AG08395 (cell line): ENCODE data around the gene SPATS2.
A peak's percentile ranks its signal among the peaks of the same experiment; 100 is the strongest.
"Not testable (repeated sequence)": the region's sequence is repeated elsewhere in the genome, so short reads cannot be mapped to it uniquely, and the experiment has no call there.

Experiments used
- DNase-seq: peaks from one replicate; pipeline ENCODE4 v3.0.0; 2012; ENCODE audit warnings: mixed read lengths, low spot score

Gene SPATS2

DNA sequence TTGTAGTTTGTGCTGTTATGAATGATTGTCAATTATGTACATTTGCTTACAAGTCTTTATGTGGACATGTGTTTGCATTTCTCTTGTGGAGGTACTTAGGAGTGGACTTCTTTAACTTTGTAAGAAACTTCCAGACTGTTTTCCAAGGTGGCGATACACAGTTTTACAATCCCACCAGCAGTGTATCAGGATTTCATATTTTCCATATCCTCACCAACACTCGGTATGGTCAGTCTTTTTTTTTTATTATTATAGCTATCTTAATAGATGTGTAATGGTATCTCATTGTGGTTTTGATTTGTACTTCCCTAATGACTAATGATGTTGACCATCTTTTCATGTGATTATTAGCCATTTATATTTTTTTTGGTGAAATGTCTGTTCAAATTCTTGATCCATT is 97.9 kb downstream of the SPATS2 start:
- no peak for DNase-seq

DNA sequence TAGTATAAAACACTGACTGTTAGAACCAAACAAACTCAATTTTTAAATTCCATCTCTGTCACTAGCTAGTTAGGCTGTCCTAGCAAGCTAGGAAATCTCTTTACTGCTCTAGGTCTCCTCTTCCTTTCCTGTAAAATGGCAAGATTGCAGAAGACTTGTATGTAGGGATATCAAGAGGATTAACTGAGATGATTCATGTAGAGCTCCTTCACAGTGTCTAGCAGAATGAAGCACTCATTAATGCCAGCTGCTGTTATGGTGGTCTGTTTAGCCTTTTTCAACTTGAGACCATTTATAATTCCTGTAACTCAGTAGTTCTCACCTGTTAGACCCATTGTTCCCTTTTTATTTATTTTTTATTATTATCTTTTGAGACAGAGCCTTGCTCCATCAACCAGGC is 103.7 kb downstream of the SPATS2 start:
- DNase-seq = no peak

DNA sequence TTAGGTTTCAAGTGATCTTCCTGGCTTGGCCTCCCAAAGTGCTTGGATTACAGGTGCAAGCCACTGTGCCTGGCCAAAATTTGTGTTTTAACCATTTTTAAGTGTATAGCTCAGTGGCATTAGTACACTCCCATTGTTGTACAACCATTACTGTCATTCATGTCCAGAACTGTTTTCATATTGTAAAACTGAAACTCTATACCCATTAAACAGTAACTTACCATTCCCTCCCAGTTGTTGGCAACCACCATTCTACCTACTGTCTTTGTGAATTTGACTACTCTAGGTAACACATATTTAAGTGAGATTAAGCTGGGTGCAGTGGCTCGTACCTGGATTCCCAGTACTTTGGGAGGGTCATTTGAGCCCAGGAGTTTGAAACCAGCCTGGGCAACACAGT is 104.3 kb downstream of the SPATS2 start:
- no peak for DNase-seq

DNA sequence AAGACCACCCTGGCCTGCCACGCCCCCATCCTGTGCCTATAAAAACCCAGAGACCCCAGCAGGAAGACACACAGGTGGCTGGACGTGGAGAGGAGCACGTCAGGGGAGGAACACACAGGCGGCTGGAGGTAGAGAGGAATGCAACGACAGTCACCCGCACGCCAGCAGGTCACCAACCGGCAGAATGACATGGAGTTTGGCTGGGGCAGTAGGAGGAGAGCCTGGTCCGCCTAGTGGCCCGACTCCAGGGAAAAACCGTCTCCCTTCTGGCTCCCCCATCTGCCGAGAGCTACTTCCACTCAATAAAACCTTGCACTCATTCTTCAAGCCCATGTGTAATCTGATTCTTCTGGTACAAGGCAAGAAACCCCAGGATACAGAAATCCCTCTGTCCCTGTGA is 108.8 kb downstream of the SPATS2 start:
- no peak for DNase-seq

DNA sequence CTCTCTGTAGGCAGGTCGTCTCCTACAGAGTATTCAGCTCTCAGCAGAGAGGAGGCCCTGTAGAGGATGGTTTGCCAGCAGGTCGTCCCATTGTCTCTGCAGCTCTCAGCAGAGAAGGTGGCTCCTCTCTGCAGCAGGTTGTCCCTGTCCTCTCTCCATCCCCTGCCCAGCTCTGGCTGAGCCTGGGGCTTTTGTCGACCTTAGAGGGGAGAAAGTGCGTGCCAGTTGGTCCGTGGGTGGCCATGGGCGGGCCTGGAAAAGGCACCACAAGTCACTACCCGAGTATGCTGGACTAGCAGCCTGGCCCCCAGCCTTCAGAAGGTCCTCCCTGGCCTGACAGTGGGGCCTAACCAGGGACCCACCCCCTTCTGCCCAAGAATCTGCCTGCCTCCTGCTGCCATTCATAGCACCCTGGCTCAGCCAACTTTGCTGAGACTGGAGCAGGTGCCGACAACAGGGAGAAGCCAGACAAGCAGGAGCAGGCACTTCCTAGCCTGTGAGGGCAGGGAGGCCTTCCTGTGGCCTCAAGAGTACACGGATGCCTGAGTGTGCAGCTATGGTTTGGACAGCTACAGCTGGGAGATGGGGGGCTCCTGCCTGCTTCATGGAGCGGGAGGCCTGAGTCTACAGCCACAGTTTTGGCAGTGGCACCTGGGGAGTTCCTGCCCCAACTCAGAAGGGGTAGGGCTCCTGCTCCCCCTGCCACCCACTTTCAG is 111.8 kb downstream of the SPATS2 start:
- no peak for DNase-seq

DNA sequence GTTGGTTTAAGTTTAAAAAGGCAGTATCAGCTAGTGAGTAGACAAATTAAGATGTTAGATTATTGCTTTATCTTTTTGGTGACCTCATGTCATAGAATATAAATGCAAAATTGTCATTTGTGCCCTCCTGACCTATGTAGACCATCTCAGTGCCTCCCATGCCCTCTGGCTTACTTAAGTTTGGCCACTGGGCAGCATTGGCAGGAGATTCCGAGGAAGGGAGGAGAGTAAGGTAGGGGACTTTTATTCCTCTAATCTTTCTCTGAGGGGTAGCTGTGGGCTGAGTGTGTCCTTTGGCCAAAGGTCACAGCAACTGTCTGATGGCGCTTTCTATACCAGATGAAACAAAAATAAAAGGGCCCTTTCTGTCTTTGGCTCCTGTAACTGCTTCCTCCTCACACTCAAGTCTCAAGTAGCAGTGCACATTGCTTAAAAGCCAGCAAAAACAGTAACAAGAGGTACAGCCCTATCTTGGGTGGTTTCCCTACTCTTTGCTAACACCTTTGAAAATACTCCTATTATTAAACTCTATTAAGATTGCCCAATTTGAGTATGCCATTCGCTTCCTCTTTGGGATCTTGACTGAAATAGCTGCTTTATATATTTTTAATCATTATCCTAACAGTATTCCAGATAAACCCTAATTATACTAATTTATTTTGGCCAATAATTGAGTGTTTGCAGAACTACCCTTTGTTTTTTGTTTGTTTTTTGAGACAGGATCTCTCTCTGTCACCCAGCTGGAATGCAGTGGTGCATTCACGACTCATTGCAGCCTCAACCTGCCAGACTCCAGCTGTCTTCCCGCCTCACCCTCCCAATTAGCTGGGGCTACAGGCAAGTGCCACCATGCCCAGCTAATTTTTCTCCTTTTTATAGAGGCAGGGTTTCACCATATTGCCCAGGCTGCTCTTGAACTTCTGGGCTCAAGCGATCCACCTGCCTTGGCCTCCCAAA is 115.1 kb downstream of the SPATS2 start:
- DNase-seq = no peak

DNA sequence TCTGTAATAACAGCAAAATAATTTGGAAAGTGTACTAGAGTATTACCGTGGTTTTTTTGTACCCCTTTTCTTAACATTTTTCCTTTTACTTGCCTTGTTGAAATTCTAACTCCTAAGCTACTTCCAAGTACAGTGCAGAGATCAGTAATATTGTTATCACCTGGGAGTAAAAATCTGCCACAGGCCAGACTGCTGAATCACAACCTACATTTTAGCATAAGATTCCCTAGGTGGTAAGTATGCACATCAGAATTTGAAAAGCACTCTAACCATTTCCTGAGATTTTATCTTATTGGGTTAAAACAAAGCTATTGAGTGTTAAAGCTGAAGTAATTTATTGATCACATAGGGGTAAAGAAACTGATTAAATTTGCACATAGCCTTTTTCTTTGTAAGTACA is 116.4 kb downstream of the SPATS2 start:
- no peak for DNase-seq

DNA sequence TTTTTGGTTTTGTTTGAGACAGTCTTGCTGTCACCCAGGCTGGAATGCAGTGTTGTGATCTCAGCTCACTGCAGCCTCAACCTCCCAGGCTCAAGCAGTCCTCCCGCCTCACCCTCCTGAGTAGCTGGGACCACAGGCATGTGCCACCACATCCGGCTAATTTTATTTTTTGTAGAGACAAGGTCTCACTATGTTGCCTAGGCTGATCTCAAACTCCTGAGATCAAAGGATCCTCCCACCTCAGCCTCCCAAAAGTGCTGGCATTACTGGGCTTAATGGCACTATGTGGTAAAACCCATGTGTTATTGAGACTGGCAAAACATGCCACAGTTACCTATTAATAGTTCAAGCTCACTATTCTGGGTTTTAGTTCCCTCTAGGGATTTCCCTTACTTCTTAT is 120.3 kb downstream of the SPATS2 start:
- no peak for DNase-seq

DNA sequence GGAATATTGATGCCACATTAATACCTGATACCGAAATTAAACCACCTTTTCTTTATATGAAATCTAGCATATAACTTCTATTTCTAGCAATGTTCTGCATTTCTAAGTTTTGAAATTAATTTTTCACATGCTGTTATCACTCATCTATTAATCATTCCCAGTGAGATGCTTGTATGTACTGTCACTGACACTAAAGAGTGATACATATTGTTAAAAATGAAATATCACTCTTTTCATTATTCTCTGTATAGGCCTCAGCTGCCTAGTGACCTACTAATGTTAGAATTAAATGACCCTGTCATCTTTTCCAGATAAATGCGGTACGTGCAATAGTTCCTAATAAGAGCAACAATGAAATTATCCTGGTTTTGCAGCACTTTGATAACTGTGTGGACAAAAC is 121.9 kb downstream of the SPATS2 start:
- no peak for DNase-seq

DNA sequence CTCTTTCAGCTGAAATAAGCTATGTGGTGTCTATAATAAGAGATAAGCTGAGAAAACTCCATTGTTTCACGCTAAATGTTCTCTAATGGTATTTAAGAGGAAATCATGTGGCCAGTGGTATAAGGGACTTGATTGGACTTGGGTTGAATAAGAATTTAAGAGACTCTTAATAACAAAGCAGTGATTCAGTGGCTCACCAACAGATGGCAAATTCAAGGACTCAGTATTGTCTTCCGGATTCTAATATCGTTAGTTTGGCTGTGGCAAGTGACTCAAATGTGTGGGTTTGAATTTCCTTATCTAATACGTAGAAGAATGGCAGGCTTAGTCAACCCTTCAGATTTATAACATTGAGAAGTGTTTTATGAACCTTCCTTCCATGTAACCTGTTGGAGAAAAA is 122.5 kb downstream of the SPATS2 start:
- no peak for DNase-seq

DNA sequence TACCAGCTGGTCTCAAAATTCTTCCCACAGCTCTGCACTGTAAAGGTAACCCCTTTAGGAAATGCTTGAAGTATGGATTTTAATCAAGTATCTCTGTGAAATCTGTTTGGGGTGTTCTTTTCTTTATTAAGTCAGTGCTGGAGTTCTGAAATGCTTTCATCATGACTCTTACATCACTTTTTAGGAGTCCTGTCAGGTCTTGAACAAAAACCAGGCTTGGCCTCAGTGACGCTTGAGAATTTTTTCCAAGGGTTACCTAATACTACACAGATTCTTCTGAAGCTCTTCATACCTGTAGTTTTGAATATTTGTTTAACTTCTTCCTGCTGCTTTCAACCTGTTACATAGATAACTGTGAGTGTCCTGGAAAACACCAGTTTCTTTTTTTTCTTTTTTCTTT is 124.6 kb downstream of the SPATS2 start:
- no peak for DNase-seq

DNA sequence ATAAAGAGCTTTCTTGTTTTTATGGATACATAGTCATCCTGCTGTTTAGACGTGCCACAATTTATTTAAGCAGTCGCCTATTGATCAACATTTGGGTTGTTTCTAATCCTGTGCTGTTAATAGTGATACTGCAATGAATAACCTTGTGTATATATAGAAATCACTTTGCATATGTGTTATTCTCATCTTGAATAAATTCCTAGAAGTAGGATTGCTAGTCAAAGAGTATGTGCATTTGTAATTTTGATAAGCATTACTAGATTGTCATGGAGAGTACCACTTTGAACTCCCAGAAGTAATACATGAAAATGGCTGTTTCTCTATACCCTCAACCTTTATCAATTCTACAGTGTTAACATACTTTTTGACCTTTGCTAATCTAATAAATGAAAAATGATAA is 126.6 kb downstream of the SPATS2 start:
- no peak for DNase-seq

DNA sequence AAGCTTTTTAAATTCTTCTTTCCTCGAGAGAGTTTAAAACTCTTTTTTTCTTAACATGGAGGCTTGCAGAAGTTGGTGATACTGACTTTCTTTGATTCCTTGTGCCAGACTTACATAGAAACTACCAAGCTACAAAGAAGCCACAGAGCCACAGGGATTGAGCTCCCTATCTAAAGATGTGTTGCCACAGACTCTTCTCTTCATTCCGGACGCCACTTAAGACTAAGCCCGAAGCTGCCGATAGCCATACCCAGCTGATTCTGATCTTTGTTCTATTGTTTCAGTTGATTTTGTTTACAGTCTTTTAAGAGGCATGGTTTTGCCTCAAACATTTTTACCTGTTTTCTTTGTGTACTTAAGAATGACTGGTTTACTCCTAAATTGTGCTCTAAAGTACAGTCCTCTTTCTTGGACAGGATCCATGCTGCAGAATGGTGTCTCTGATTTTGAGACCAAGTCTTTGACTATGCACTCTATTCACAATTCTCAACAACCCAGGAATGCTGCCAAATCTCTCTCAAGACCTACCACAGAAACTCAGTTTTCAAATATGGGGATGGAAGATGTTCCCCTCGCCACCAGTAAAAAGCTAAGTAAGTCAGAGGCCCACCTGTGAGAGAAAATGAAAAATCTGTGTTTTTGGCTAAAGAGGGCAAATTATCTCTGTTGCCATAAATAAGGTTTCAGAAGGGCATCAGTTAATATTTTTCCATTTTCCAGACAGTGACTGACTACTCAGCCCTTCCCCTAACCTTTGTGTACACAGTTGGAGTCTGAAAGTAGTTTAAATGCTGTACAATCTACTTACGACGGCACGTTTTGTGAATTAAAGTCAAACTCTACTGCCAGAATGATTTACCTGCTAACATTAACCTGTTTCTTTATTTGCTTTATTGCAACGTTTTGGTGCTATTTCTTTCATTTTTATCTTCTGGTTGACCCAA is 129.4 kb downstream of the SPATS2 start:
- no peak for DNase-seq

DNA sequence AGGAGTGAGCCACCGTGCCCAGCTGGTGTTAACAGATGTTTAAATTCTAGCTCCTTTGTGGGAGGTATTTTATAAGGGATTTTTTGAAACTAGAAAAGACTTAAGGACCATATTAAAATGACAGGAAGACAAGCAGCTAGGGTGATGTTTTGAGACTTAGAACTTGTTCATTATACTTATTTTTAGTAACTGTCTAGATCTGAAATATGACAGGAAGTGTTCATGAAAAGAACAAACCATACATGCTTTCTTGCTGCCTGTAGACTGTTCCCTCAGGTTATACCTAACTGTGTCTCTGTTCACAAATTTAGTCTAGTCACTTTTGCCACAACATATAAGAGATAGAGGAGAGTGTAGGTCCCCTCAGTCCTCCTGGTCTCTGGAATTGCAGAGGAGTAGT is 134.6 kb downstream of the SPATS2 start:
- no peak for DNase-seq

DNA sequence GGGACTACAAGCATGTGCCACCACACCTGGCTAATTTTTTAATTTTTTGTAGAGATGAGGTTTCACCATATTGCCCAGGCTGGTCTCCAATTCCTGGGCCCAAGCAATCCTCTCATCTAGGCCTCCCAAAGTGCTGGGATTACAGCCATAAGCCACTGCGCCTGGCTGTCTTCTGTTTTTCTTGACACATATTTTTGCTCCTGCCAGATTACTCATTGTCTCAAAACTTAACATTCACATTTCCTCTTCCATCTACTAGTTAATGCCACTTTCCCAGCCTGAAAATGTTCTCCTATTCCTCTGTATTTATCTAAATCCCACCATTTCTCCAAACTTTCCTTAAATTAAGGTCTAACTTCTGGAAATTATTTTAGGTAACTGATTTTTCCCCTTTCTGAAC is 135.3 kb downstream of the SPATS2 start:
- DNase-seq = no peak

DNA sequence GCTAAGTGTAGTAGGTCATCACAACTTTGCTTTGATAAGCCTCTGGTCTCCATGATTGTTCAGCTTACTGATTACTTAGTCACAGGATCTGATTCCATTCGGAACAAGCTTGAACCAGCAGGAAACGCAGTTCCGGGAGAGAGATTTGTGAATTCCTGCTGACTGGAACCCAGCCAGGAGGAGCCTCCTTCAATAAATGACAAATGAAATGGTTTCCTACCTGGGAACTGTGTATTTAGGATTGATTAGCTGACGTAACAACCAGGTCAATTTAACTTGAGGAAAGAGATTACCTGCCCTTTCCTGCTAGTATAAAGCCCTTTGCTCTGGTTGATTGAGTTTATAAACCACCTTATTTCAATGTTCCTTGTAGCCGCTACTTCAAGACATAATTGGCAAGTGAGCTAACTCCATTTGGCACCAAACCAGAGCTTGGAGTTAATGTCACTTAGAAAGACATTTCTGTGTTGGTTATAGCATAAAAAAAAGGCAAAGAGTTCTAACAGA is 136.5 kb downstream of the SPATS2 start:
- DNase-seq = no peak

DNA sequence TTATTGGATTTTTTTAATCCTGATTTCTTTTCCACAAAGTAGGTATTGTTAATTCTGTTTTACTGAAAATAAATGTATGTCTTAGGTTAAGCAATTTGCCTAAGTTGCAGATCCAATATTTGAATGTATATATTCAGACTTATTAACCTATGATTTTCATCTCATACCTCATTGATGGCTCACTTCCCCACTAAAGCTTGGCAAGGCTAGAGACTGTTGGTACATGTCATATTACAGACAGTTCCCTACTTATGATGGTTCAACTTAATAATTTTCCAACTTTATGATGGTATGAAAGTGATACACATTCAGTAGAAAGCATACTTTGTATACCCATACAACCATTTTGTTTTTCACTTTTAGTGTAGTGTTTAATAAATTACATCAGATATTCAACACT is 138.4 kb downstream of the SPATS2 start:
- DNase-seq = no peak

DNA sequence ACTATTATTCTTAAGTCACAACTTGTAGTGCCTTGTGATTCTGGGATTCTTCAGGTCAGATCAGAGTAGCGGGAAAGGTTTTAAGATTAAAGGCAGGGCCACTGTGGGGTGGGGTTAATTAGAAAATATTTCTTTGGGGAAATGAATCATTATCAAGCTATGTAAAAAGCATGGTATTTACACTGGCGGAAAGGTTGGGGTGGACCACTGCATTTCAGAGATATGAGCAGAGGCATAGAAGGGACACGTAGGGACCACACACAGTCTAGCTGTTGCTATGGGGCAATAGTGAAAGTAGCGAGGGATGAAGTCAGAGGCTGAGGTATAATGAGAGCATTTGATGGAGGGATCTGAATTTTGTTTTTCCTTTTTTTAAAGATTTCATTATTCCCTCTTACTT is 139.9 kb downstream of the SPATS2 start:
- DNase-seq = peak; percentile 7

DNA sequence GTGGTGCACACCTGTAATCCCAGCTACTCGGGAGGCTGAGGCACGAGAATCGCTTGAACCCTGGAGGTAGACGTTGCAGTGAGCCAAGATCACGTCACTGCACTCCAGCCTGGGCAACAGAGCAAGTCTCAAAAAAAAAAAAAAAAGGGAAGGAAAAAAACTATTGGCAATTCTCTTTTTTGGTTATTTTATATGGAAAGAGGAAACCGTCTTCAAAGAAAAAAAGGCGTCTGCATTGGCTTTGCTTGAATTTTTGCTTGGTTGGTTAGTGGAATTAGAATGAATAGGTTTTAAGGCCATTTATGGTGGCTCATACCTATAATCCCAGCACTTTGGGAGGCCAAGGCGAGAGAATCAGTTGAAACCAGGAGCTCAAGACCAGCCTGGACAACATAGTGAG is 142.4 kb downstream of the SPATS2 start:
- not testable (repeated sequence) for DNase-seq

DNA sequence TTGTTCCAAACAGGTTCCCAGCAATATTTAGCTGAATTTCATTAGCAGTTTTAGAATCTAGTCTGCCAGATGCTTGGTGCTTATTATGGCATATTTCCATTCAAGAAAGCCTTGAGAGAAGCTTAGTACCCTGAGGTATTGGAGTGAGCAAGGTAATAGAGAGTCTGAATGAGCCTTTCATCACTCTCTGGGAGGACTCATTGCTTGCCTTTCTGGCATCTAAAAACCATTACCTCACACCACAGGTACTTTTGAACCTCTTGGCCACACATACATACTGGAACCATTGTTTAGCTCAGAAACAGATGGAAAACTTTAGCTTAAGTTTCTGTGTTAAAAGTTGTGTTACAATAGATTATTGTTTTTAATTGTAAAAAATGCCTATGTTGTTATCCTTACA is 144.1 kb downstream of the SPATS2 start:
- DNase-seq = no peak

DNA sequence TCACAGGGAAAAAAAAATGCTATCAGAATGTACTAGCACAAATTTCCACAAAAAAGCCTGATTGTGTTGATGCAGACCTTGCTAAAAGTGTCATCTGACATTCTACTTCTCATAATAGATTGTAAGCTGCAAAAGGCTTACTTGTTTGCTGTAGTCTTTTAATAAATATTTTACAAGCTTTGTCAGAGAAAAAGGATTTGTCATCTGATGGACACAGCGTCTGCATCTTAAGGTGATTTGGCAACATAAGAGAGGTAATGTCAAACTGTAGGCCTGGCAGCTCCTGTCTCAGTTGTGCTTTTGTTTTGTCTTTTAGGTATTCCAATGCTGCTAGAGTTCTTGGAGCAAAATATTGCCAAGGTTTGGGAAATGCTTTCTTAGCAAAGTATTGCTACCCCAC is 145.3 kb downstream of the SPATS2 start:
- DNase-seq = no peak

DNA sequence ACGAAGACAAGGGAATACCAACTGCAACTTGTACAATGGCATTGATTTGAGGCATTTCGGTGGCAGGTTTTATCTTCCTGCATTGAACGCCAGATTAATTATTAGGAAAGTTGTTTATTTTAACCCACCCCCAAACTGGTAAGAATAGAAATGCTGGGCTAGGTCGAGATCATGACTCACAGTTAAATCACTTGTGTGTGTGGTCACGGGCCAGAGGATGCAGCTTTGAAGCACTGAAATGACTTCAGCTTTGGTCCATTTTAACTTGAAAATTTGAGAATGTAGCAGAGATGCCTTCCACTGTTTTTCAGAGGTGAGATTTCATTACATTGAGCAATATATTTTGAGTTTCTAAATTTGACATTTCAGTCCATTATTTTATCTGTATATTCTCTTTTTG is 148.0 kb downstream of the SPATS2 start:
- DNase-seq = peak; percentile 55
